ENCODE measurements around the gene FAAP20.

The FAAP20 gene

DNA sequence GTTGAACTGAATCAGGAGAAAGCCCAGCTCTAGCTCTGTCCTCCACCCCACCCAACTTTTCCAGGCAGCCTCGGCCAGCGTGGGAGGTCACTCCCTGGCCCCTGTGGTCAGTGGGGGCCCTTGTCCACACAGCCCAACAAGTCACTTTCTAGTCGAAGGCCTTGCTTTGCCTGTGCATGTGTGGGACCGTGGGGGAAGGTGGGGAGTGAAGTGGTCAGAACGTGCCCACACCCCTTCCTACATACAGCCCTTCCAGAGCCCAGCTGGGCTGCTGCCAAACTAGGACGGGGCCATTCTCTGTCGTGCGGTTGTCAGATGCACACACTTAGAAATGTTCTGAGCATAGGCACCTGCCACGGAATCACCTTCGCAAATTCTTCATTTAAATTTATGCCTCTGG, 18.0 kb downstream of the FAAP20 start:
- DNase-seq: no peak

DNA sequence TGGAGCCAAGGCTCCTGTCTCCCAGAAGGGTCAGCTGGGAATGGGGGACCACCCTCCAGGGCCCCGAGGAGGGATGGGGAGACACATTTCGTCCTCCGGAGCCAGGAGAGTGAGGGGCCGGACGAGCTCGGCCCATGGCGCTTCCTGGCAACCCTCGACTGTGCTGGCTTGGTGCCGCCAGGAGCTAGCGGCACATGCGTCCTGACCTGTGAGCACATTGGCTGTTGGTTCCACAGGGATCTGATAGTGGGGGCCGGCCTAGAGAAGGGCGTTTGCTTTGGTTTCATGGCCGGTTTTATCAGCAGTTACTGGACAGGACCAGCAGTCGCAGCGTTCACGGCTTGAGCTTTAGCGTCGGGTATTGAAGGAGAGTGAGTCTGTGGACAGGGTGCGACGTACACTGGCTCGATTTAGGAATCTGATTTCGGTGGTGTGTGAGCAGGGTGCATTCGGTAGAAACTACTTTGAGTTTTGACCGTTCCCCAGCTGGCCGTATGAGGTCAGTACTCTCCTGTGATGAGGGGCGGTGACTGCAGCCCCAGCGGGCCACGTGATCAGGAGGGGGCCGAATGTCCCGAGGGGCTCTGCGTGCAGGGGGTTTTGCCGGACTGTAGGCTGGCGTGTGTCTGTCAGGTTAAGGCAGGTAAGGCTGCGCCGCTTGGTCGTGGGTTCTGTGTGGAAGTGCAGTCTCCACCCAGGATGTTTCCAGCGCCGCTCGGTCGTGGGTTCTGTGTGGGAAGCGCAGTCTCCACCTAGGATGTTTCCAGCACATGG, 18.7 kb downstream of the FAAP20 start:
- DNase-seq: no peak

DNA sequence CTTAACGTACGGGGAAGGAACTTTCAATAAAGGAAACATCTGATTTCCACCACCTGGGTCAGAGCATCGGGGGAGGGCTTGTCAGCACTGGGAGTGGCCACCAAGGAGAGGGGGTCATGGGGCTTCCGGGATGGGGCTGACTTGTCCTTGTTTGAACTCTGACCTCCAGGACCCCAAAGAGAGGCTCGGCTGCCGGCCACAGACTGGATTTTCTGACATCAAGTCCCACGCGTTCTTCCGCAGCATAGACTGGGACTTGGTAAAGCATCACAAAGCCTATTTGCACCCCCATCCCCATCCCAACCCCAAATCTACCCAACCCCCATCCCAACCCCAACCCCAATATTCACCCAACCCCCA, 19.5 kb downstream of the FAAP20 start:
- no peak for DNase-seq

DNA sequence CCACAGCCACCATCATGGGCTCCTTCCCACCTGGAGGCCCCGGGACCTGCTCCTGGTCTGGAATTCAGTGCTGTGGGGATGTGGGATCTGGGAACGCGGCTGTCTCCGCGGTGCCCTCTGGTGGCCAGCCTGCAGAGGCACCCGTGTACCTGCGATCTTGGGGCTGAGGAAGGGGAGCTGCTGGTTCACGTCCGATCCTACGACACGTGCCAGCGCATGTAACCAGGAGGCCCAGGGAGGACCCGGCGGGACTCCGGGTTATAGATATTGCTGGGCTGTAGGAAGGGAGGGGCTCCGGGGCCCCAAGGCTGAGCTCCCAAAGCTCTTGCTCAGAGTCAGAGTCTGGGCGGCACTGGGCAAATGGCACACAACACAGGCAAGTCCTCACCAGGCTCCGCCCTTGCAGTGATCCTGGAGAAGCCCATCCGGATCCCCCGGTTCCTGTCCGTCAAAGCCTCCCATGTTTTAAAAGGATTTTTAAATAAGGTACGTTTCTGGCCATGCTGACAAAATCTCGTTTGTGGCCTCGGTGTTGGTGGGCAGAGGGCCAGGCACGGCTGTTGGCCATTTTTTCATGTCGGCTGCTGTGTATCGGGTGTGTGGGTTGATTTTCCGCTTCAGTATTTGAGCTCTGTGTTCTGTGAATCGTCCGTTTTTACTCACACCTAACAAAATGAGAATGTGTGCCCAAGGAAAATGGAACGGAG, 20.1 kb downstream of the FAAP20 start:
- DNase-seq: no peak

DNA sequence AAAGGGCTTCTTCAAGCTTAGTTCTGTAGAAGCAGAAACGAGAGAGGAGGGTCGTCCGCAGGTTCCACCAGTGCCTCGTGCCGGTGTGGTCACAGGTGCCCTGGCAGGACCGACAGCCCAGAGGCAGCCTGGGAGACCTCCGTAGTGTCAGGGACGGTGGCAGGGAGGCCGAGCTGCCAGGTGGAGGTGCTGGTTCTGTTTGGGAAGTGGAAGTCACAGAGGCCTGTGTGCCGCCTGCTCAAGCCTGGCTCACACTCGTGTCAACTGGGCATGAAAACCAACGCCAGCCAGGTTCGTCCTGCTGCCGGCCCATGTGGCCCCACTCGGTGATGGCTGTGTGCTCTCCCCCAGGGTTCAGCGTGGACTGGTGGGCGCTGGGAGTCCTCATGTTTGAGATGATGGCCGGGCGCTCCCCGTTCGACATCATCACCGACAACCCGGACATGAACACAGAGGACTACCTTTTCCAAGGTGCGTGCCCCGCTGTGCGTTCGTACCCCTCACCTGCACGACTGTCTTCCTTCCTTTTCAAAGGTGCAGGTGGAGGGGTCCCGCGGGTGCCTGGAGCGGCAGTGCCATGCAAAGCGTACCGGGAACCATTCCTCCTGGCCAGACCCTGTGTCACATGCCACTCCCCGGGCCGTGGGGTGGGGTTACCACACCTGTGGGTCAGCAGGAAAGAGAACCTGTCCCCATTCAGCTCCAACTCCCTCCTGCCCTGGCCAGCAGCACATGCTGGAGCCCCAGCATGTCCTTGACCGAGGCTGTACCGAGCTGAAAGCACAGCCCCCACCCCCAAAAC, 20.8 kb downstream of the FAAP20 start:
- no peak for DNase-seq

DNA sequence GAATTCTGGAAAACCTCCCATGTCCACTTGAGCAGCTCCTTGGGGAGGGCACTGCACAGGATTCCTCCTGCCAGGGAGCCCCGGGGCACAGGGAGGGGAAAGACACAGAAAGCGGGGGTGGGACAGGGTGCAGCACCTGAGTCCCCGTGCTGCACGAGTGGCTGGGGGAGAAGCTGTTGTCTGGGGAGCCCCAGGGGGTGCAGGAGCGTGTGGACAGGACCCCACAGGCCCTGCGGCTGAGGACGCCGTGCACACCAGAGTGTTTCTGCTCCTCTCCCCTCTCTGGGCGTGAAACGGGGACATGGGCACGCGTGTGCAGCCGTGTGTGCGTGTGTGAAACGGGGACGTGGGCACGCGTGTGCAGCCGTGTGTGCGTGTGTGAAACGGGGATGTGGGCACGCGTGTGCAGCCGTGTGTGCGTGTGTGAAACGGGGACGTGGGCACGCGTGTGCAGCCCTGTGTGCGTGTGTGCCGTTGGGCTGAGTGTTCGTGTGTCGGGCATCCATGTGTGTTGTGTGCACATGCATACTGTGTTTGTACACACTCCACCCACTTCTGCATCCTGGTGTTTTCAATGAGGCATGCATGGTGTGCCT, 21.9 kb downstream of the FAAP20 start:
- DNase-seq: no peak

DNA sequence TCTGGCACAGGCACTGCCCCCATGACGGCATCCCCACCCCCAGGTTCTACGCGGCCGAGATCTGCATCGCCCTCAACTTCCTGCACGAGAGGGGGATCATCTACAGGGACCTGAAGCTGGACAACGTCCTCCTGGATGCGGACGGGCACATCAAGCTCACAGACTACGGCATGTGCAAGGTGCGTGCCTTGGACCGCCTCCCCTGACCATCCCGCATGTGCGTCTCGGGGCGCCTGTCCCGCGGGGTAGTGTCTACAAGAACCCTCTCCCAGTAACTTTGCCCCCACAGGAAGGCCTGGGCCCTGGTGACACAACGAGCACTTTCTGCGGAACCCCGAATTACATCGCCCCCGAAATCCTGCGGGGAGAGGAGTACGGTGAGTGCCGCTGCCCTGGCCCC, 22.6 kb downstream of the FAAP20 start:
- DNase-seq: no peak

DNA sequence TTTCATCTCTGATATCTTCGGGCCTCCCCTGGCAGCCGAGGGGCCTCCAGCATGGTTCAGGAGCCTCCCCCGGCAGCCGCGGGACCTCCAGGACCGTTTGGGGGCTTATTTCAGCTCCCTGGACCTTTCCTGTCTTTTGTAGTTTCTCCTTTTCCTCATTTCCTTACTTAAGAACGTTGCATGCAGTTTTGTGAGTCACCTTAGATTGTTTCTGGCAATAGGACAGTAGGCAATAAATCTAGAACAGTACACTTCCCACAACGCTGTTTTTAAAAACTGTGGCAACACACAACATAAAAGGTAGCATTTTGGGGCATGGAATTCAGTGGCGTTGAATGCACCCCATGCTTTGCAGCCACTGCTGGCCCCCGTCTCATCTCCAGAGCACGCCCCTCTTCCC, 24.4 kb downstream of the FAAP20 start:
- no peak for DNase-seq

DNA sequence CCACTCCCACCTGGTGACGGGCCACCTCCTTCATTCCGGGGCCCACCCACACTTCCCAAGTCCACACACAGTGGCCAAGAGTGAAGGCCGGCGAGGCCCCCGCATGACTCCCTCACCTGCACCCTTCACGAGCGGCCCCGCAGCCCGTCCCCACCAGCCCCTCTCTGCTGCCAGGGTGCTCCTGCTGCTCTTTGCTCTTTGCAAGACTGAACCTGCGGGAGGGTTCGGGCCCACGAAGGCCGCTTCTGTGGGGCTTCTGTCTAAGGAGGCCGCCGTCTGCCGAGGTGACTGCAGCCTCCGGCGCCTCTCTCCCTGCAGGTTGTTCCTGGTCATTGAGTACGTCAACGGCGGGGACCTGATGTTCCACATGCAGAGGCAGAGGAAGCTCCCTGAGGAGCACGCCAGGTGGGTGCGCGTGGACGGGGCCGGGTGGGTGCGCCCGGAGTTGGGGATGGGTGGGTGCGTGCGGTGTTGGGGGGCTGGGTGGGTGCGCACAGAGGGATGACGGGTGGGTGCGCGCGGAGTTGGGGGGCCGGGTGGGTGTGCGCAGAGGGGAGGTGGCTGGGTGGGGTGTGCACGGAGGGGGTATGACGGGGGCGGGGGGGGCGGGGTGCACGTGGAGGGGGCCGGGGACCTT, 25.3 kb downstream of the FAAP20 start:
- DNase-seq: no peak

DNA sequence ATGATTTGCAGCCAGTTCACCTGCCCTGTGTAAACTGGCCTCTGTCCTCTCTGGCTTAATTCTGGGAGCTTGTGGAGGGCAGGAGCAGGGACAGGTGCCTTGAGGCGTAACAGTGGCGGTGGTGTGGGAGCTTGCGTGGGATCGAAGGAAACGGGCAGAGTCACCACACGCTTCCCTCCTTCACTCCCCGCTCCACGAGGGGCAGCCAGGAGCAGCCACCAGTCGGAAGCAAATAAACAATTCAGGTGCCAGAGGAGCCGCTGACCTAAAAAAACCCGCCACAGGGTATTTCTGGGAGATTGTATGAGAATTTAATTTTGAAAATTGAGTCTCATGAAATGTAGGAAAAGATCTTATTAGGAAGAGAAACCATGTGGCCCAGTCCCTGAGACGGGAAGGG, 26.0 kb downstream of the FAAP20 start:
- DNase-seq: no peak

DNA sequence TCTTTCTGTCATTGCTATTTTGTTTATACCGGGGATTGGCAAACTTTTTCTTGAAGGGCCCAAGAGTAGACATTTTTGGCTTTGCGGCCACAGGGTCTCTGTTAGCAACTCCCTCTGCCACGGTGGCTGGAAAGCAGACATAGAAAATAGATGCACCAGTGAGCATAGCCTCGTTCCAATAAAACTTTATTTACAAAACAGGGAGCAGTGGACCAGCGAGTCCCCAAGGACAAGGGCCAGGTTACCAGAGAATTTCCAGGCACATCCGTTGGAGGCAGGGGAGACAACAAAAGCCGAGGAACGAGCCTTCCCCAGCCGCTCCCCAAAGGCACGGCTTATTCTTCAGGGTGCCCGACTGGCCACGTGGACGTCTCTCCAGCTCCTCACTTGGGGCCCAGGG, 26.5 kb downstream of the FAAP20 start:
- DNase-seq: no peak

DNA sequence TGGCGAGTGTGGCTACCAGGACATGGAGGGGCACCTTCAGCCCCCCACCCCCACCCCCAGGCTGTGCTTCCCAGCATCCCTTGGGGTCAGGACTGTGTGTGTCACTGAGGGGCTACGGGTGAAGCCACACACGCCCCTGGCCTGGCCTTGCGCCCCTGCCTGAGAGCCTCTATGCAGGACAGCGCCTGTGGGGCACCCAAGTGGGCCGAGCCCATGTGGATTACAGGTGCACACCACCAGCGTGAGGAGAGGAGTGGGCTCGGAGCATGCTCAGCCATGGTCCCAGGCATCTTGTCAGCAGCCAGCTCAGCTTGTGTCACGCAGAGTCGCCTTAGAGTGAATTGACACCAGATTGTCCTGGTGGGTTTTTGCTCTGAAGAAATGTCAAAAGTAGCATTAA, 27.9 kb downstream of the FAAP20 start:
- no peak for DNase-seq

DNA sequence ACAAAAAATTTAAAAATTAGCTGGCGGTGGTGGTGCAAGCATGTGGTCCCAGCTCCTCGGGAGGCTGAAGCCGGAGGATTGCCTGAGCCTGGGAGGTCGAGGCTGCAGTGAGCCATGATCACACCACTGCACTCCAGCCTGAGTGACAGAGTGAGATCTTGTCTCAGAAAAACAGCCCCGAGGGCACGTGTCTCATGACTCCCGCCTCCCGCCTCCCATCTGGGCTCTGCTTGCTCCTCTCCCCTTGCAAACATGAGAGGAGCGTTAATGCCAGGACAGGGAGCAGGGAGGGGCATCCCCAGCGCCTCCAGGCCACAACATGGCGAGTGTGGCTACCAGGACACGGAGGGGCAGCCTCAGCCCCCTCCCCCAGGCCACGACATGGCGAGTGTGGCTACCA, 28.3 kb downstream of the FAAP20 start:
- no peak for DNase-seq

DNA sequence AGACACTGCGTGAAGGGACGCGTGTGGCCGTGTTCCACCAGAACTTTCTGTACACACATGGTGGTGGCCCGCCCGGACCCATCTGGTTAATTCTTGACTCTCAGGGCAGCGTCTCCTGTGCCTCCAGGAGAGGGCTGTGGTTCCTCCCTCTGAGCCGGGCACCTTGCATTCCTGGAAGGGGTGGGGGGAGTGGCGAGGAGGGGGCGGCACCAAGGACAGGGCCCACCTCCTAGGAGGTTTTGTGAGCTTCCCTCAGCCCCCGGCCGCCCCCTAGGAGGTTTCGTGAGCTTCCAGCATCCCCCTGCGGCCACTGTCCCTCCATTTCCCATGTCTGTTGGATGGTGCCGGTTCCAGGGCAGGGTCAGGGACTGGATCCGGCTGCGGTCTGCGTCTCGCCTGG, 28.9 kb downstream of the FAAP20 start:
- no peak for DNase-seq

DNA sequence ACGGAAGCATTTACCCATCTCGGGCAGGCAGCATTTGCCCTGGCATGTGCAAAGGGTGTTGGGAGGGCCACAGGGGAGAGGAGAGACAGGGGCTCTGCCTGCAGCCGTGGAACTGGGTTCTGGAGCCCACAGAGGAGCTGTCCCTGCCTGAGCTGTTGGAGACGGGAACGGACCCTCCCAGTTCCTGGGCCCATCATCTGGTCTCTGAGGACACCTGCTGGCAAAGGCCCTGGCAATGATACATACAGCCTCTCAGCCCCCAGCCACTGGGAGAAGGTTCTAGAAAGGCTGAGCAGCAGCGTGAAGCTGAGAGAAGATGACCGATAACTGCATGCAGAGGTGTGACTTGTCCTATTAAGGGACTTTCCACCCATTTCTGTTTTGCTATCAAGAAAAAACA, 31.4 kb downstream of the FAAP20 start:
- DNase-seq: no peak

DNA sequence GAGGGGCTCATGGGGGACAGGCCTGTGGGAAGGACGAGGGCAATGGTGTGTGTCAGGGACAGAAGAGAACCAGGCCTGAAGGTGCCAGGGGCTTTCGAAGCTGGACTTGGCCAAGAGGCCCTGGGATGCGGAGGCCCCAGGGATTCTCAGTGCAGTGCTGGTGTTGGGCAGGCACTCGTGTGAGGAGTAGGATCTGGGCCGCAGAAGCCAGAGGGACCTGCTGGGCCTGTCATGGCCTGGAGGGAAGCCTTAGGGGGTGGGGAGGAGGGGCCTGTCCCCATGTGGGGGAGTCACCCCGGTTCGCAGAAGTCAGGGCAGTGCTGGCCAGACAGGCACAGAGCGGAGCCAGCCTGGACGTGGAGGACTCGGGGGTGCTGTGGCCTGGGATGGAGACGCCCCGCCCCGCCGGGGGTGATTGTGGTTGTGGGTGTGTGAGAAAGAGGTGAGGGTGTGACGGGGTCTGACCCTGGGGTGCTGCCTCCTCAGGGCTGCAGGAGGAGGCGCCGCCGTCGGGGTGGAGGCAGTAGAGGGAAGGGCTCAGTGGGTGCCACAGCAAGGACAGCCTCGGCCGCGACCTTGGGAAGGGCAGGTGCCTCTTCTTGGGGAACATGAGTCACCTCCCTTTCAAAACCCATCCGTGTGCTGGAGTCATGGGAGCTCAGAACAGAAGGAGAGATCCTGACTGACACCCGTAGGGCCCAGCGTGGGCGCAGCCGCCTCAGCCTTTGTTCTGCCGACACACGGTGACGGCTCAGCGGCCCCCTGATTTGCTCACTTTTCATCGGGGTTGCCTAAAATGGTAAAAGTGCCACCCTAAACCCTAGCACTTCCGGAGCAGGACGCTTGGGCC, 33.9 kb downstream of the FAAP20 start:
- DNase-seq: no peak

DNA sequence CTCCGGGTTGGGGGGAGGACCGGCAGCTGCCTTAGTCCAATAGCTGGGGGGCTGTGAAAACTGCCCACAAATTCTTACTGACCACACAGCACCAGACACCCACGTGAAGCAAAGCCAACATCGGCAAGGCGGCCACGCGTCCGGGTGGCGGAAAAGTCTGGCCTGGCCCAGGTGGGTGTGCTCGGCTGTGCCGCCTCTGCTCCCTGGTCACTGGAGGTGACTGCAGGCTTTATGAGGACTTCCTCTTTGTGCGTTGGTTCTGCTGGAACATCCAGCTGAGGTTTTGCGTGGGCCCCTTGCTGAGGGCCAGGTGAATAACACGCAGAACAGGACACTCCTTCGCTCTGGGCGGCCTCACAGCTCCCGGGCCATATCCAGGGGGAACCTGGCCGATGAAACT, 35.4 kb downstream of the FAAP20 start:
- DNase-seq: no peak

DNA sequence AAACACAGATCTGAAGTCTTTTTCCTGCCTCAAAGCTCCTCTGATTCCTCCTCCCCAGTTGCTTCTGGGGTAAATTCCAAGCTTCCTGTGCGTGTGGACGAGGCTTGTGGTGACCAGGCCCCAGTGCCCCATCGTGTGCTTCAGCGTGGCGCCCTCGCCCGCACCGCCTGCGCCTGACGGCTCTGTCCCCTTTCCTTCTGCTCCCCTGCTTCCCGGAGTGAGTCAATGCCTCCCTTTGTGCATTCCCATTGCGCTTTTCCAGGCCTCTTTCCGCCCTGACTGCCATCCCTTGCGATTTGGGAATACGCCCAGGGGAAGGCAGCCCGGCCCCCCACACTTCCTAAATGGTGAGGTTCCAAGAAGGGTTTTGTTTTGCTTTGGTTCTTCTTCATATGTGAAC, 36.3 kb downstream of the FAAP20 start:
- DNase-seq: no peak

DNA sequence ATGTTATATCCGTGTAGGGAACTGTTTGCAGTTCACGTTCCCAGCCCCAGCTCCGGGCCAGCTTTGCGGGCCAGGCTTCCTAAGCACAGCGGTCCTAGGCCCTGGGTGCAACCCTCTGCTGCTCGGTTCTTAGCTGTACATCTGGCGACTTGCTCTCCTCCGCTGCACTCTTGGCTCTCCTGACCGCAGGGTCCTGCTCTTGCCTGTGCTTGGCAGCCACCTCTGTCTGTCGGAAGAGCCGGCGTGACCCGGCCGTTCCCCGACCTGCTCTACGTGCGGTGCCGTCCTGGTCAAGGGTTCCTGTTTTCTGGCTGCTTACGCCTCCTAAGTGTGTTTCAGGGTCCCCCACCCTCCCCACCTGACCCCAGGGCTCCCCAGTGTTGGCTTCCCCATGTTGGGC, 36.7 kb downstream of the FAAP20 start:
- no peak for DNase-seq

DNA sequence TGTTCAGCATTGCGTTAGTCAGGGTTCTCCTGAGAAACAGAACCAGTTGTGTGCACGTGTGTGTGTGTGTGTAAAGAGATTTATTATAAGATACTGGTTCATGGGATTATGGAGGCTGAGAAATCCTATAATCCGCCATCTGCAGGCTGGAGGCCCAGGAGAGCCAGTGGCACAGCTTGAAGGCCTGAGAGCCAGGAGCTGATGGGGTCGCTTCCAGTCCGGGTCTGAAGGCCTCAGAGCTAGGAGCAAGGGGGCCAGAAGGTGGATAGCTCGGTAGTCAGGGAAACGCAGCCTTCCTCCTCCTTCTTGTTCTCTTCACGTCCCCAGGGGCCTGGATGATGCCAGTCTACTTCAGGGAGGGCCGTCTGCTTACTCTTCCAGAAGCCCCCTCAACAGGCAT, 37.7 kb downstream of the FAAP20 start:
- DNase-seq: no peak

DNA sequence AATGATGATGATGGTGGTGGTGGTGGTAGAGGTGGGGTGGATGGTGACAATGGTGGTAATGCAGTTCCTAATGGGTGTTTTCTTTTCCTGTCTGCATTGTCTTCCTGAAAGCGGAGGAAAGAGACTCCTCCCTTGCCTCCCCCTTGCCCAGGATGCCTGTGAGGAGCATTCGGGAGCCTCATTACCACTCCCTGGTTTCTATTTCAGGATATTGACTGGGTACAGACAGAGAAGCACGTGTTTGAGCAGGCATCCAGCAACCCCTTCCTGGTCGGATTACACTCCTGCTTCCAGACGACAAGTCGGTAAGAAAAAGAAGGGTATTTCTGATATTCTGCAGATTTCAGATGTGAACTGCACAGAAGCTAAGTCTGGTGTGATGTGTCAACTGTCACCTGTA, 38.8 kb downstream of the FAAP20 start:
- DNase-seq: no peak

DNA sequence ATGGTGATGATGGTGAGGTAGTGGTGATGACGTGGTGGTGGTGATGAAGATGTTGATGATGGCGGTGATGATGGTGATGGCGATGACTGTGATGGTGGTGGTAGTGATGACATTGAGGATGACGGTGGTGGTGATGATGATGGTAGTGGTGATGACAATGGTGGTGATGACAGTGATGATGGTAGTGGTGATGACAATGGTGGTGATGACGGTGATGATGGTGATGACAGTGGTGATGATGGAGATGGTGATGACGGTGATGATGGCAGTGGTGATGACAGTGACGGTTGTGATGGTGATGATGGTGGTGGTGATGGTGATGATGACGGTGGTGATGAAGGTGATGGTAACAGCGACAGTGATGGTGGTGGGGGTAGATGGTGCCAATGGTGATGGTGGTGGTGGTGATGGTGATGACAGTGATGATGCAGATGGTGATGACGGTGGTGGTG, 39.4 kb downstream of the FAAP20 start:
- no peak for DNase-seq
